Activated T-helper 1 cell treated with anti-CD3 and anti-CD28 coated beads, Interleukin-2, amount 50 U/mL, for 16 hours (primary cell): Measurements from ENCODE around the gene ERCC3.
"Not testable (repeated sequence)": the region's sequence is repeated elsewhere in the genome, so short reads cannot be mapped to it uniquely, and the experiment has no call there.

ENCODE experiments used
- DNase-seq, 2 donors: peaks; one replicate each; pipeline ENCODE4 v3.0.0-alpha.2; 2020; ENCODE audit warnings: low read depth in 1 of 2, low spot score in 1 of 2

The ERCC3 gene

GRCh38 chr2:127226520-127227263, 67.3 kb downstream of the ERCC3 start:
- DNase-seq: no peak

GRCh38 chr2:127226132-127226519, 67.8 kb downstream of the ERCC3 start:
- no peak for DNase-seq

GRCh38 chr2:127225186-127225960, 68.6 kb downstream of the ERCC3 start:
- no peak for DNase-seq

GRCh38 chr2:127224135-127224534, 69.8 kb downstream of the ERCC3 start:
- not testable (repeated sequence) for DNase-seq

GRCh38 chr2:127220768-127221527, 73.0 kb downstream of the ERCC3 start:
- DNase-seq: no peak

- DNase-seq: no peak
Observed at GRCh38 chr2:127220102-127220767, 73.7 kb downstream of the ERCC3 start, which contains the start of gene CYP27C1. TSS of gene CYP27C1 (minus strand) at chr2:127220299. CDS start at chr2:127220270, 29 bp downstream.

DNA sequence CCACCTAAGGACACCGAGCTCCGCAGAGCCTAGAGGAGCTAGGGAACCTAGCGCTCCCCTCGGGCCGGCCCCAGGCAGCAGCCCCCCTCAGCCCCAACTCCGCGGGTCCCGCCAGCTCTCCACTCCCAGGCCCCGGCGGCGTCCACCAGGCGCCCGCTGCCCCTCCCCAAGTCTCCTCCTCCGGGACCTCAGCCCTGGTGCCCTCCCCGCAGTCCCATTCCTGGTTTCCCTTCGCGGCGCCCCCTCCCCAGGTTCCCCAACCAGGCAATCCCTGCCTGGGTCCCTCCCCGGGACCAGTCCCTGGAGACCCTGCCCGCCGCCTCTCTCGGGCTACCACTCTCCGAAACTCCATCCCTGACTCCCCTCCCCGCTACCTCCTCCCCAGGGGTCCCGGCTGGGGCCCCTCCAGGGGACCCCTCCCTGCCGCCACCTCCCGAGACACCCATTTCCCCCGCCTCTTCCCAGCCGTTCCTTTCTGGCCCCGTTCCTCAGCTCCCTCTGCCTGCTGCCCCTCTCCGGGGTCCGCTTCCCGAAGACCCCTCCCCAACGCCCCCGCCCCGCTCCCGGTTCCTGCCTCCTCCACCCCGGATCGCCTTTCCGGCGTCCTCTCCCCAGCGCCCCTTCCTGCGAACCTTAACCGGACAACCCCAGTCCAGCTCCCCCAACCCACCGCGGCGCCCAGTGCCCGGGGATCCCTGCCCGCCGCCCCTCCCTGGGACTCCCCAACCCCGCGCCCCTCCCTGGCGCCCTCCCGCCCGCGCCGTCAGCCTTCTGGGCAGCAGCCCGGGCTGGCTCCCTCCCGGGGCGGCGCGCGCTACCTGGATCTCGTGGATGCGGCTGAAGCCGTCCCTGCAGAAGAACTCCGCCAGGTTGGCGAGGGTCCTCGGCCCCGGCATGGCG, 74.5 kb downstream of the ERCC3 start:
- DNase-seq: no peak

- DNase-seq: no peak
Observed at GRCh38 chr2:127218812-127219170, 75.2 kb downstream of the ERCC3 start.

- DNase-seq: no peak
Observed at GRCh38 chr2:127217470-127218325, 76.2 kb downstream of the ERCC3 start.

- no peak for DNase-seq
Observed at GRCh38 chr2:127216593-127216992, 77.4 kb downstream of the ERCC3 start.

GRCh38 chr2:127216095-127216494, 77.8 kb downstream of the ERCC3 start:
- DNase-seq: no peak

DNA sequence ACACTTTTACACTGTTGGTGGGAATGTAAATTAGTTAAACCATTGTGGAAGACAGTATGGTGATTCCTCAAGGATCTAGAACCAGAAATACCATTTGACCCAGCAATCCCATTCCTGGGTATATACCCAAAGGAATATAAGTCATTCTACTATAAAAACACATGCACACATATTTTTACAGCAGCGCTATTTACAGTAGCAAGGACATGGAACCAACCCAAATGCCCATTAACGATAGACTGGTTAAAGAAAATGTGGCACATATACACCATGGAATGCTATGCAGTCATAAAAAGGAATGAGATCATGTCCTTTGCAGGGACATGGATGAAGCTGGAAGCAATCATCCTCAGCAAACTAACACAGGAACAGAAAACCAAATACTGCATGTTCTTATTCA, 79.7 kb downstream of the ERCC3 start:
- DNase-seq: not testable (repeated sequence)

- DNase-seq: no peak
Observed at GRCh38 chr2:127208313-127208712, 85.6 kb downstream of the ERCC3 start.
